Karpas-422 (cell line): Measurements from ENCODE around the gene HEXIM2. TPM values are rescaled to one million over a fixed set of nuclear protein-coding genes. Genes with fewer than 3 reads are reported as not detected.

ENCODE experiments used
- DNase-seq: peaks from one replicate; pipeline ENCODE4 v3.0.0-alpha.2; 2015
- H2AFZ ChIP-seq: fragments of 200-600 bp; sonication (generic); 2 replicates; pipeline ENCODE4 v1.6.1; 2014; ENCODE audit warnings: antibody characterized with exemption, low read length, mixed read lengths
- H3K27ac ChIP-seq: fragments of 200-600 bp; sonication (generic); 2 replicates; pipeline ENCODE4 v1.5.1; 2014; ENCODE audit warnings: mild to moderate bottlenecking, low read length, moderate library complexity
- H3K27me3 ChIP-seq: fragments of 200-600 bp; sonication (generic); 2 replicates; pipeline ENCODE4 v1.6.1; 2014; ENCODE audit warnings: low read length, mixed read lengths
- H3K36me3 ChIP-seq: fragments of 200-600 bp; sonication (generic); 2 replicates; pipeline ENCODE4 v1.6.1; 2014; ENCODE audit warnings: low read length, mixed read lengths; ENCODE audit not compliant: insufficient read depth
- H3K4me1 ChIP-seq: fragments of 200-600 bp; sonication (generic); 2 replicates; pipeline ENCODE4 v1.6.1; 2014; ENCODE audit warnings: mild to moderate bottlenecking, low read length, mixed read lengths
- H3K4me2 ChIP-seq: fragments of 200-600 bp; sonication (generic); 2 replicates; pipeline ENCODE4 v1.6.1; 2014; ENCODE audit warnings: low read length, low read depth, mild to moderate bottlenecking; ENCODE audit not compliant: poor library complexity, severe bottlenecking
- H3K4me3 ChIP-seq: fragments of 200-600 bp; sonication (generic); 2 replicates; pipeline ENCODE4 v1.5.1; 2014; ENCODE audit warnings: mild to moderate bottlenecking, antibody characterized with exemption, low read length, mixed read lengths
- H3K79me2 ChIP-seq: fragments of 200-600 bp; sonication (generic); 2 replicates; pipeline ENCODE4 v1.6.1; 2014; ENCODE audit warnings: mild to moderate bottlenecking, low read length, mixed read lengths
- H3K9ac ChIP-seq: fragments of 200-600 bp; sonication (generic); 2 replicates; pipeline ENCODE4 v1.6.0; 2014; ENCODE audit warnings: low read length
- H3K9me2 ChIP-seq: fragments of 200-600 bp; sonication (generic), shearing (Covaris generic); replicated peaks from 2 replicates; pipeline ENCODE4 v1.6.0; 2014; ENCODE audit warnings: mild to moderate bottlenecking, low read length, moderate library complexity; ENCODE audit not compliant: insufficient read depth
- H3K9me3 ChIP-seq: fragments of 300-700, 200-600 bp; sonication (generic); 2 replicates; pipeline ENCODE4 v1.6.1; 2014; ENCODE audit warnings: low read length, mixed read lengths
- H4K20me1 ChIP-seq: fragments of 200-600 bp; sonication (generic); 2 replicates; pipeline ENCODE4 v1.6.1; 2014; ENCODE audit warnings: mild to moderate bottlenecking, antibody characterized with exemption, low read length, low read depth; ENCODE audit not compliant: insufficient read depth
- total RNA-seq: library from RNA; depleted of rRNA; stranded (reverse); fragments of >200 nt; shearing (Covaris generic); gene quantifications from 2 replicates; pipeline ENCODE4 v1.2.3, GENCODE V29; 2014; ENCODE audit warnings: low replicate concordance

HEXIM2 gene
- total RNA-seq, 1 experiment from 2014 or later, result 1.4 TPM

- Histone ChIP-seq H3K4me2 (no peak overlapping the region), H4K20me1 (peaks cover 11% of the 10 kb centered on the region; the same call in 1 of the 2 replicates), H3K27ac (no peak overlapping the region), H3K9me3 (no peaks in the 10 kb centered on the region), H3K36me3 (no peaks in the 10 kb centered on the region), H3K27me3 (no peaks in the 10 kb centered on the region), H3K4me3 (no peak overlapping the region), H3K9me2 (no peaks in the 10 kb centered on the region), H3K9ac (no peak overlapping the region), H3K79me2 (no peaks in the 10 kb centered on the region), H3K4me1 (peaks cover 29% of the 10 kb centered on the region), H2AFZ (no peak overlapping the region)
- no peak for DNase-seq
These were observed 16.7 kb upstream of the HEXIM2 start for GRCh38 chr17:45145035-45145389.

GRCh38 chr17:45146166-45146565, 15.5 kb upstream of the HEXIM2 start:
- H4K20me1 ChIP-seq, result peaks cover 21% of the 10 kb centered on the region; the same call in 1 of the 2 replicates
- H3K27me3 ChIP-seq, result no peaks in the 10 kb centered on the region
- H3K27ac ChIP-seq, result no peak overlapping the region
- no peak overlapping the region for H3K9ac ChIP-seq
- no peaks in the 10 kb centered on the region for H3K9me2 ChIP-seq
- H3K36me3 ChIP-seq, result no peaks in the 10 kb centered on the region
- peaks cover 37% of the 10 kb centered on the region for H3K4me1 ChIP-seq
- no peak for DNase-seq
- no peaks in the 10 kb centered on the region for H3K9me3 ChIP-seq
- no peaks in the 10 kb centered on the region for H3K79me2 ChIP-seq
- no peak overlapping the region for H2AFZ ChIP-seq
- no peak overlapping the region for H3K4me3 ChIP-seq
- H3K4me2 ChIP-seq, result peak overlapping the region; percentile 92

GRCh38 chr17:45146592-45146889, 15.1 kb upstream of the HEXIM2 start:
- Histone ChIP-seq H3K36me3 (no peaks in the 10 kb centered on the region), H4K20me1 (peaks cover 25% of the 10 kb centered on the region; the same call in 1 of the 2 replicates), H3K79me2 (no peaks in the 10 kb centered on the region), H3K9me2 (no peaks in the 10 kb centered on the region), H3K9me3 (no peaks in the 10 kb centered on the region), H3K27ac (no peak overlapping the region), H2AFZ (no peak overlapping the region), H3K9ac (peak overlapping the region; percentile 81), H3K4me2 (peak overlapping the region; percentile 92), H3K4me3 (peak overlapping the region; percentile 75), H3K27me3 (no peaks in the 10 kb centered on the region), H3K4me1 (peaks cover 40% of the 10 kb centered on the region)
- DNase-seq, result no peak

GRCh38 chr17:45146890-45147580, 14.6 kb upstream of the HEXIM2 start:
- peak overlapping the region; percentile 81 for H3K9ac ChIP-seq
- no peaks in the 10 kb centered on the region for H3K79me2 ChIP-seq
- H3K36me3 ChIP-seq, result no peaks in the 10 kb centered on the region
- H3K27ac ChIP-seq, result peak overlapping the region; percentile 93
- H3K27me3 ChIP-seq, result no peaks in the 10 kb centered on the region
- H3K9me3 ChIP-seq, result no peaks in the 10 kb centered on the region
- peaks cover 42% of the 10 kb centered on the region for H3K4me1 ChIP-seq
- H3K9me2 ChIP-seq, result no peaks in the 10 kb centered on the region
- peaks cover 28% of the 10 kb centered on the region; the same call in 1 of the 2 replicates for H4K20me1 ChIP-seq
- peak overlapping the region; percentile 79; the same call in 1 of the 2 replicates for H2AFZ ChIP-seq
- peak; percentile 87 for DNase-seq
- peak overlapping the region; percentile 75 for H3K4me3 ChIP-seq
- H3K4me2 ChIP-seq, result peak overlapping the region; percentile 92

- peak overlapping the region; percentile 93 for H3K27ac ChIP-seq
- H3K27me3 ChIP-seq, result no peaks in the 10 kb centered on the region
- peak; percentile 97 for DNase-seq
- peak overlapping the region; percentile 73 for H2AFZ ChIP-seq
- H4K20me1 ChIP-seq, result peaks cover 28% of the 10 kb centered on the region; the same call in 1 of the 2 replicates
- H3K9ac ChIP-seq, result peak overlapping the region; percentile 81
- no peaks in the 10 kb centered on the region for H3K9me3 ChIP-seq
- H3K9me2 ChIP-seq, result no peaks in the 10 kb centered on the region
- peak overlapping the region; percentile 92 for H3K4me2 ChIP-seq
- no peaks in the 10 kb centered on the region for H3K79me2 ChIP-seq
- H3K4me3 ChIP-seq, result peak overlapping the region; percentile 75
- H3K36me3 ChIP-seq, result no peaks in the 10 kb centered on the region
- H3K4me1 ChIP-seq, result peaks cover 42% of the 10 kb centered on the region
These were observed 14.0 kb upstream of the HEXIM2 start for GRCh38 chr17:45147581-45148182.

GRCh38 chr17:45148183-45149036, 13.3 kb upstream of the HEXIM2 start, which contains the start of gene HEXIM1:
Gene HEXIM1, plus strand, starts transcription at chr17:45148475. Its CDS starts 716 bp downstream, at chr17:45149191.
- Histone ChIP-seq H3K4me2 (peak within 1 kb of the TSS; percentile 92), H3K9ac (peak within 1 kb of the TSS; percentile 81), H4K20me1 (peaks cover 28% of the 10 kb centered on the region; the same call in 1 of the 2 replicates), H3K27me3 (no peaks in the 10 kb centered on the region), H3K9me3 (no peaks in the 10 kb centered on the region), H3K4me1 (peaks cover 42% of the 10 kb centered on the region), H3K27ac (peak within 1 kb of the TSS; percentile 93), H2AFZ (peak within 1 kb of the TSS; percentile 73), H3K9me2 (no peaks in the 10 kb centered on the region), H3K36me3 (no peaks in the 10 kb centered on the region), H3K79me2 (no peaks in the 10 kb centered on the region), H3K4me3 (peak within 1 kb of the TSS; percentile 75)
- DNase-seq, result peak; percentile 100

- H3K4me3 ChIP-seq, result peak overlapping the region; percentile 71
- peak; percentile 85 for DNase-seq
- peaks cover 28% of the 10 kb centered on the region; the same call in 1 of the 2 replicates for H4K20me1 ChIP-seq
- H3K4me2 ChIP-seq, result peak overlapping the region; percentile 92
- no peaks in the 10 kb centered on the region for H3K27me3 ChIP-seq
- no peak overlapping the region for H3K27ac ChIP-seq
- no peaks in the 10 kb centered on the region for H3K9me2 ChIP-seq
- no peaks in the 10 kb centered on the region for H3K9me3 ChIP-seq
- H3K36me3 ChIP-seq, result no peaks in the 10 kb centered on the region
- H2AFZ ChIP-seq, result no peak overlapping the region
- H3K79me2 ChIP-seq, result no peaks in the 10 kb centered on the region
- H3K9ac ChIP-seq, result peak overlapping the region; percentile 68
- H3K4me1 ChIP-seq, result peaks cover 42% of the 10 kb centered on the region
These were observed 12.5 kb upstream of the HEXIM2 start for GRCh38 chr17:45149037-45149668.
